IPS-NIHi11 (cell line): ENCODE data around the gene S100A9.

ENCODE experiments used
- DNase-seq: peaks from one replicate; pipeline ENCODE4 v3.0.0; 2012; ENCODE audit warnings: mixed read lengths, low spot score

S100A9 gene

GRCh38 chr1:153361480-153362109, 3.9 kb downstream of the S100A9 start:
- DNase-seq, result no peak

- DNase-seq, result no peak
Observed at GRCh38 chr1:153362187-153362775, 4.6 kb downstream of the S100A9 start.

- DNase-seq, result no peak
Observed at GRCh38 chr1:153363641-153364040, 6.0 kb downstream of the S100A9 start.

GRCh38 chr1:153364156-153364555, 6.5 kb downstream of the S100A9 start:
- DNase-seq, result no peak

- no peak for DNase-seq
Observed at GRCh38 chr1:153364766-153365666, 7.4 kb downstream of the S100A9 start.

- no peak for DNase-seq
Observed at GRCh38 chr1:153365696-153366095, 8.0 kb downstream of the S100A9 start.

- no peak for DNase-seq
Observed at GRCh38 chr1:153366261-153366660, 8.6 kb downstream of the S100A9 start.

- no peak for DNase-seq
Observed at GRCh38 chr1:153367090-153367489, 9.4 kb downstream of the S100A9 start.

GRCh38 chr1:153368495-153368894, 10.8 kb downstream of the S100A9 start:
- DNase-seq, result no peak

GRCh38 chr1:153370146-153370545, 12.5 kb downstream of the S100A9 start:
- DNase-seq, result no peak

GRCh38 chr1:153371231-153371630, 13.6 kb downstream of the S100A9 start:
- DNase-seq, result no peak

- DNase-seq, result no peak
Observed at GRCh38 chr1:153372571-153372970, 14.9 kb downstream of the S100A9 start.

- DNase-seq, result no peak
Observed at GRCh38 chr1:153374071-153374470, 16.4 kb downstream of the S100A9 start.

- no peak for DNase-seq
Observed at GRCh38 chr1:153375511-153375910, 17.9 kb downstream of the S100A9 start, which contains the start of gene S100A12. TSS of gene S100A12 (minus strand) at chr1:153375621. CDS start at chr1:153374592, 1,029 bp downstream.

GRCh38 chr1:153379591-153379990, 21.9 kb downstream of the S100A9 start:
- DNase-seq, result no peak

- DNase-seq, result no peak
Observed at GRCh38 chr1:153380711-153381110, 23.1 kb downstream of the S100A9 start.

- no peak for DNase-seq
Observed at GRCh38 chr1:153384958-153385580, 27.4 kb downstream of the S100A9 start.

- no peak for DNase-seq
Observed at GRCh38 chr1:153386500-153386901, 28.8 kb downstream of the S100A9 start.

- DNase-seq, result no peak
Observed at GRCh38 chr1:153387001-153387400, 29.3 kb downstream of the S100A9 start.

GRCh38 chr1:153387785-153388184, 30.1 kb downstream of the S100A9 start:
- no peak for DNase-seq

GRCh38 chr1:153389401-153389800, 31.7 kb downstream of the S100A9 start:
- no peak for DNase-seq
